ENCODE data around the gene STK16. TPM values are rescaled to one million over a fixed set of nuclear protein-coding genes. Genes with fewer than 3 reads are reported as not detected.

STK16 gene
- total and polyA plus RNA-seq, 2 of the 13 experiments (the other 11 are each of a cell fraction or from before 2014, with no cell fraction given), result 28.0 to 50.9 TPM

- TF ChIP-seq HINFP (CRISPR knock-in tag; IDR thresholded peaks at IDR 0.05; ENCODE audit: low read depth), result 0 out of 2 replicates have a peak, but pooled peaks have one; percentile 67
- TF ChIP-seq ZNF550 (CRISPR knock-in tag; IDR thresholded peaks at IDR 0.05; ENCODE audit: borderline replicate concordance), result no peak
- no peak for TF ChIP-seq REPIN1 (CRISPR knock-in tag; IDR thresholded peaks at IDR 0.05; ENCODE audit: borderline replicate concordance, low read depth)
- TF ChIP-seq TAF1 (CRISPR knock-in tag; IDR thresholded peaks at IDR 0.05), result peak; percentile 63
- TF ChIP-seq ZNF136 (CRISPR knock-in tag; IDR thresholded peaks at IDR 0.05; ENCODE audit: low read depth), result 0 out of 2 replicates have a peak, but pooled peaks have one; percentile 45
- peak; percentile 19; the same call in 1 of the 2 replicates for TF ChIP-seq KAT8 (CRISPR knock-in tag; IDR thresholded peaks at IDR 0.05)
- TF ChIP-seq GLI4 (CRISPR knock-in tag; IDR thresholded peaks at IDR 0.05; ENCODE audit: borderline replicate concordance), result peak; percentile 81; the same call in 1 of the 2 replicates
- TF ChIP-seq ZBTB39 (CRISPR knock-in tag; IDR thresholded peaks at IDR 0.05), result 0 out of 2 replicates have a peak, but pooled peaks have one; percentile 65
- TF ChIP-seq ZNF503 (CRISPR knock-in tag; IDR thresholded peaks at IDR 0.05), result peak; percentile 70; the same call in 1 of the 2 replicates
- TF ChIP-seq ZBTB42 (CRISPR knock-in tag; IDR thresholded peaks at IDR 0.05), result 0 out of 2 replicates have a peak, but pooled peaks have one; percentile 67
- TF ChIP-seq THAP11 (CRISPR knock-in tag; IDR thresholded peaks at IDR 0.05), result no peak
- TF ChIP-seq ZNF17 (CRISPR knock-in tag; IDR thresholded peaks at IDR 0.05), result no peak
- peak; percentile 20; the same call in 1 of the 2 replicates for TF ChIP-seq NFKB2 (CRISPR knock-in tag; IDR thresholded peaks at IDR 0.05; ENCODE audit: borderline replicate concordance)
- peak; percentile 38; the same call in 1 of the 2 replicates for TF ChIP-seq SMAD3 (CRISPR knock-in tag; IDR thresholded peaks at IDR 0.05)
- peak; percentile 97 for TF ChIP-seq DRAP1 (CRISPR knock-in tag; IDR thresholded peaks at IDR 0.05)
- TF ChIP-seq IKZF4 (CRISPR knock-in tag; IDR thresholded peaks at IDR 0.05; ENCODE audit: borderline replicate concordance, low read depth, not compliant biosample characterization), result peak; percentile 95
- TF ChIP-seq HES4 (CRISPR knock-in tag; IDR thresholded peaks at IDR 0.05; ENCODE audit: borderline replicate concordance), result peak; percentile 31; the same call in 1 of the 2 replicates
- peak in 1 of 2 experiments; percentile 46; a peak in 2 of 4 replicates for TF ChIP-seq HMGXB4 (CRISPR knock-in tag; IDR thresholded peaks at IDR 0.05; ENCODE audit: borderline replicate concordance in 1 of 2, low read depth in 1 of 2)
Measured at GRCh38 chr2:219253753-219254589, 8.7 kb downstream of the STK16 start, which contains the start of gene TUBA4A (continued).
